ELF-1 (cell line): Measurements from ENCODE around the gene HOXA11.

Experiments used
- DNase-seq: peaks from one replicate; pipeline ENCODE4 v3.0.0-alpha.2; 2016; ENCODE audit warnings: low read depth, low spot score

Gene HOXA11

DNA sequence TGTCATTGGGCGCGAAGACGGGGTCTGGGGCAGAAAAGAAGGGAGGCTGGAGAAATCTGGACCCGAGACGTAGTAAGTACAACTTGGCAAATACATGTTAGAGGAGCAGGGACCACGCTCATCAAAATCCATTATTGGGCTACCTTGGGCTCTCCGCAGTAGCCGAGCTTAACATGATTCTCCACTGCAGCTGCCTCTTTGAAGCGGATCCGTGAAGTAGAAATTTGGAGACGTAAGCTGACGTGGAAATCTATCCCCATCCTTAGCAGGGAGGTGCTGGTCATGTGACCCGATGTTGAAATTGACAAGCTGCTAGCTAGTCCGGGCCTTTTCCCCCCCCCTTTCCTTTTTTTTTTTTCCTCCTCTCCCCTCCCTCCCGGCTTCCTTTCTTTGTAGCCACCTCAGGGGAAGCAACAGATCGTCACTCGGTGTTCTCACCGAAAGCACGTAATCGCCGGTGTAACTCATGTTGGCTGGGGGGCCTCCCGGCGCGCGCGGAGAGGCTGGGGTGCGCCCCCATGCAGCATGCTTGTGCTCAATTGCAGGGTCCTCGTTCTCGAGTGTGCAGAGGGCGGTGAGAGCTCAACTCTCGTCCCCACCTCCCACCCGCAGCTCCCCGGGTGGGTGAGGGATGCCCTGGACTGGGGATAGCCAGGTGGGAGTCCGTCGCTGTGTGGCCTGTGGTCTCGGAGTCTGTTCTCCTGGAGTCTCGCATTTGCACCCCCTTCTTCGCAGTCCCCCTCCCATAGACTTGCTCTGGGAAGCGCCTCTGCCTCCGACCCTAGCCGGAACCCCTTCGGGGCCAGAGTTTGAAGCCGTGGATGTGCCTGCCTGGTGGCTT is at the start of gene HOXA11:
Gene HOXA11 (minus strand): TSS at position 220 of the 841 bp plus-strand sequence. CDS start 88 bp downstream, at position 132.
- peak; percentile 67 for DNase-seq

DNA sequence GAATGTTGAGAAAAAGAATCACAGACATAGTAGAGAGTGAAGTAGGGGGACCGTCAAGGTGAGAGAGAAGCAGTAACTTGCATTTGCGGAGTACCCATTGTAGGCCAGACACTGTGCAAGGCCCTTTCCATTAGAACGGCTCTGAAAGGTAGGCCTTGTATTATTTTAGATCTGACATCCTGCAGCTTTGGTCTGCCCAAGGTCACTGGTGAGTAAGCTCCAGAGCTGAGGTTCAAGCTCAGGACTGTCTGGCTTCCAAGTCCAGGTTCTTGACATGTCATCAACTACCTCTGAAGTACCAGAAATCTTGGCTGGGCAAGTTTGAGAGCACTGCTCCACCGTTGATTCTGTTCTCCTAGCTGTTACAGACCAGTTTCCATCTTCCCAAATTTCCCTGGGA is 44.4 kb upstream of the HOXA11 start:
- no peak for DNase-seq

DNA sequence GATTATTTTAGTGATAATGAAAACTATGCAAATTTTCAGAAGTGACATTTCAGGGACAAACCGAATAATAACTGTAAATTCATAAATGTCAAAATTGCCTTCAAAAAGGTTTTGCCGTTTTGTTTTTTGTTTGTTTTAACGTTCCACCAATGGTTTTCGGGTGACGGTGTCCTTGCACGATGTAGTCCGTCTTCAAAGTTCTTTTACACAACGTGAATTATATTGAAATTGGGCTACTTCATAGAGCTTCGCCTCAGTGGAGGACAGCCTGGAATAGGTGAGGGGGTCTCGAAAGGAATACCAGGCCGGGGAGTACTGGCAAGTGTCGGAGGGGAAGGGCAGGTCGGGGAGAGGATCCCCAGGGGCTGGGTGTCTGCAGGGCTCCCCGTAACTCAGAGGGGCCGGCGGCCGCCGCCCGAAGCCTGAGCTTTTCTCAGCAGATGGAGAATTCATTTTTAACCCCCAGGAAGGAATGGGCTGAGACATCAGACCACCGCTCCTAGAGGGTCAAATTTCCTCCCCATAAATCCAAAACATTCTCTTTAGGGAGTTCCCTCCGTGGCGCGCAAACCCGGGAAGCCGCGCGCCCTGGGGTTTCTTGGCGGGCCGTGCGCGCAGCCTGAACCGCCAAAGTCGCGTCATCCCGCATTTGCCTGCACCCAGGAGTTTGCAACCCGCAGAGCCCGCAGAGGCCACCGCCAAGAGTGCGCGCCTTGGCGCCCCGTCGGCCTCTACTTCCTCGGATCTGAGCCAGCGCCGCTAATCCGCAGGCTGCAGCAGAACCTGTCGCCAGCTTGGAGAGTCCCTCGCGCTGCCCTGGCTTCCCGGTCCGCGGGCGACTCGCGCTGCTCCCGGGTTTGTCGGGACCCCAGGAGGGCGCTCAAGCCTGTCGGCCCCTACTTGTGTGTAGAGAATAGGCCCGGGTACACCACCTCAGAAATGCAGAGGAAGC is 40.2 kb upstream of the HOXA11 start:
- DNase-seq: peak; percentile 55

DNA sequence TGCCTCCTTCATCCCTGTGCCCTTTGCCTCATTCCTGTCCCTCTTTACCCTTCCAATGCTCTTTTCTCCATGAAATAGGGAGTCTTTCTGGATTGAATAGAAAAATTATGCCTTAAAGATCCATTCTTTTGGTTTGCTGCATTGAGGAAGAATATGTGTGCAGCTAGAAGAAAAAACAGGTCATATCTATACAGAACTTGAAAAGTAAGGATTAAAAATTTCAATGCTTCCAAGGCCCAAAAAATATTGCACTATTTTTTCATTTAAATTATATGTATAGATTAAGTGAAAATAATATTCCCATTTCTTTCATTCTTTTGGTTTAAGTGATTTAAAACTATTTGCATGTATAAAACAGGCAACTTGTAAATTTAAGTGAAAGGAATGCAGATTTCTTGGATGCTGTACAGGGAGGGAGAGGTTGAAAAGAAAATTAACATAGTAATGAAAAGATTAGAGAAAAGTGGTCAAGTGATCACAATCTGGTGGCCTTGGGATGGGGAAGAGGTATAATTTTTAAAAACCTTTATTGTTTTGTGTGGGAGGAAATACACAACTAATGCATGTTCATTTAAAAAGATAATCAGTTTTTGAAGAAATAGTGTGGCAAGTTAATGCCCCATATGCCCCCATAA is 39.0 kb upstream of the HOXA11 start:
- no peak for DNase-seq

DNA sequence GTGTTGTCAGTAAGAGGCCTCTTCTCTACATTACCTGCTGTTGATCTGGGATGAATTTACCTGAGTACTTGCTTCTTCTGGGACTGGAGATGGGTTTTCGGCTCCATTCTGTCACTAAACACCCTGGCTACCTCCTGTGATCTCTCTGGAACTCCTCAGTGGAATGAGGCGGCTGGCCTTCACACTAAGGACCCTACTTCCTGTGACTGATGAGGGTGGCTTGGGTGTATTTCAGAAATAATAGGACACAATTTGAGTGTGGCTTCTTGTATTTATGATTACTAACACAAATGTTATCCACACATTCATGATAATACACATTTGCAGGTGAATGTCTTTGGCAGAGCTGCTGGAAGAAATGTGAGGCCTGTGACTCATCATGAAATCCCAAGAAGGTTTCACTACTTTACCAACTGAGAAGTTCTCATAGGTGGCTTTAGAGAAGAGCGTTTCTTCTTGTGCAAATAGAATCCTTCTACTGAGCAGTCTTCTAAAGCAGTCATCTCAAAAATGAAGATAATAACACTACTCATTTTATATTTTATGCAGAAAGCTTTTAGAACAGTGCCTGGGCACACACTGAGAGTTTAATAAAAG is 36.3 kb upstream of the HOXA11 start:
- no peak for DNase-seq

DNA sequence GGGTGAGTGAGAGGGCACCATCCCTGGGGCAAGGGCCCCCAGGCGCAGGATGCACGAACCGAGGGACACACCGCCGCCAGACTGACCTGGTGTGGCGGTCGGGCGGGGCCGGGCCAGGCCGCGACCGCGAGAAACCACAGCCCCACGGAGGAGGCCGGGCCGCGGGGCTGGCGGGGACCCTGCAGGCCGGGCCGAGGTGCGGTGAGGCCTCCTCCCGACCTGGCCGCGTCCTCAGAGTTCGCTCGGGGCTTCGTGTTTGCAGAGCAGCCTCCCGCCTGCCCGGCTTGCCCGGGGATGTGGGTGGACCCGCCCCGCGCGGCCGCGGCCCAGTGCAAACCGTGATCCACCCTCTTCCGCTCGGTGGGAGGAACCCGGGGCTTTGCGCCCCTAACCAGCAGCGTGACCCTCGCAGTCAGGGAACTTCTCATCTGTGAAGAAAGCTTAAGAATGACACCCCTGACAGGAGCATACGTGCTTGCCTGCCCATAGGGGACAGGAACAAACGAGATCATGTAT is 35.5 kb upstream of the HOXA11 start:
- no peak for DNase-seq

DNA sequence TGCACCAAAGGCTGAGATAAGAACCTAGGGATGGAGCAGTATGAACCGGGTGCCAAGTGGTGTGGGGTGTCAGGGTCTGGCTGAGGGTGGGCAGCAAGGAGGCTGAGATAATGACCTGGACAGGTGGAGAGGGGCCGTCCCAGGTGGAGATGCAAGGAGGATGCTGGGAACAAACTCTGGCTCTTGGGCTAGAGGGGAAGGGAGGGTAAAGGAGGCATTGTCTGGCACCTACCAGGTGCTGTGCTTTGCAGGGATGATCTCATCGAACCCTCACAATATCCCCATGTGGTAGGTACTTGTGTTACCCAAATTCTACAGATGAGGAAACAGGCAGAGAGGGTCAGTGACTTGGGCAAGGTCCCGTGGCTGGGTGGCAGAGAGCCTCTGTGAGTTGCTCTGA is 34.8 kb upstream of the HOXA11 start:
- DNase-seq: no peak

DNA sequence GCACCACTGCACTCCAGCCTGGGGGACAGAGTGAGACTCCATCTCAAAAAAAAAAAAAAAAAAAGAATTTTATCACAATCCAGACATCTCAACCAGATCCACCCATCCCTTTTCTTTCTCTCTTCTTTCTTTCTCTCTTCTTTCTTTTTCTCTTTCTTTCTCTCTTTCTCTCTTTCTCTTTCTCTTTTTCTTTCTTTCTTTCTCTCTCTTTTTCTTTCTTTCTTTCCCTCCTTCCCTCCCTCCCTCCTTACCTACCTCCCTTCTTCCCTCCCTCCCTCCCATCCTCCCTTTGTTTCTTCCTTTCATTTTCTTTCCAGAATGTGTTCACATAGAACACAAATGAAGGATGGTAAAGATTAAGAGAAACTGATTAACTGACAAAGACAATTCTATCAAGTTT is 32.9 kb upstream of the HOXA11 start:
- DNase-seq: no peak

DNA sequence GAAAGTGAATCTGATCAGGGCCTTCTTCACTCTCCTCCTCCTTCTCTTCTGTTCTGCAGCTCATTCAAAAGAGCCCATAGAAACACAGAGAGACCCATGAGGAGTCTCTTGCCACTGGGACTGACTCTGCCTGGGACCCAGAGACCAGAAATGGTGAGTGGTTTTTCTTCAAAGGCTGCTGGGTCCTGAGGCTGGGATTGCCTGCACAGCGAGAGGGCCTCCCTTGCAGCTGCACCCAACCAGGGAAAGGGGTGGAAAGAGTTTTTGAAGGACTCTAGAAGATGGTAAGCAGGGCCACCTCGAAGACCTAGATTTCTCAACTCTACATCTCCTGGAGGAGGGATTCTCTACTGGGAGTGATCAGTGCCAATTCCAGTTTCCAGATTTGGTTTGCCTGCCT is 30.3 kb upstream of the HOXA11 start:
- no peak for DNase-seq

DNA sequence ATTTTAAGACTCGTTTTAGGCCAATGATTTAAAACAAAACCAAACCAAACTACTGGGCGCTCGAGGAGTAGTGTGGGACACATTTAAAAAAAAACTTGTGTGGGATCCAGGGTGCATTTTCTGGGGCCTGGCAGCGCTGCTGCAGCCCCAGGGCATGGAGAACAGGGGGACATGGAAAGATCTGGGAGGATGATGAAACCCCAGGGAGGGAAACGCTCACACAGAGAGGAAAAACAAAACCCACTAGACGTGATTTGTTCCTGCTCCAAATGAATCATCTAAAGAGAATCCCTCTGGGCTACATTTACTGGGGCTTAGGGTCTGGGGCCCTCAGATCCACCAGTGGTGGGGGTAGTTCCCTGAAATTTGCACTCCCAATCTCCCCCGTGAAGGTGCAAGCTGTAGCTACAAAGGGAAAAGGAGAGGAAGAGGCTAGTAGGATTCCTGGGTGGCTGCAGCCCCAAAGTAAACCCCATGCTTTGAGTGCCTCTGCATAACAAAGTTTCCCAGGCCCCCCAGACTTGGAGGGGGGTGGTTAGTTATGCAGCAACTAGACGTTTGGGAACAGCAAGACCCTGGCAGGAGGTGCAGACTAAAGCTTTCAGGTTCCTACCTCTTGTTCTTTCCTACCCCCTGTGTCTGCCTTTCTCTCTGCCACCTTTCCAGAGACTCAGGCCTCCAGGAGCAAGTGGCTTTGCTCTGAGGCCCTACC is 29.4 kb upstream of the HOXA11 start:
- DNase-seq: no peak

DNA sequence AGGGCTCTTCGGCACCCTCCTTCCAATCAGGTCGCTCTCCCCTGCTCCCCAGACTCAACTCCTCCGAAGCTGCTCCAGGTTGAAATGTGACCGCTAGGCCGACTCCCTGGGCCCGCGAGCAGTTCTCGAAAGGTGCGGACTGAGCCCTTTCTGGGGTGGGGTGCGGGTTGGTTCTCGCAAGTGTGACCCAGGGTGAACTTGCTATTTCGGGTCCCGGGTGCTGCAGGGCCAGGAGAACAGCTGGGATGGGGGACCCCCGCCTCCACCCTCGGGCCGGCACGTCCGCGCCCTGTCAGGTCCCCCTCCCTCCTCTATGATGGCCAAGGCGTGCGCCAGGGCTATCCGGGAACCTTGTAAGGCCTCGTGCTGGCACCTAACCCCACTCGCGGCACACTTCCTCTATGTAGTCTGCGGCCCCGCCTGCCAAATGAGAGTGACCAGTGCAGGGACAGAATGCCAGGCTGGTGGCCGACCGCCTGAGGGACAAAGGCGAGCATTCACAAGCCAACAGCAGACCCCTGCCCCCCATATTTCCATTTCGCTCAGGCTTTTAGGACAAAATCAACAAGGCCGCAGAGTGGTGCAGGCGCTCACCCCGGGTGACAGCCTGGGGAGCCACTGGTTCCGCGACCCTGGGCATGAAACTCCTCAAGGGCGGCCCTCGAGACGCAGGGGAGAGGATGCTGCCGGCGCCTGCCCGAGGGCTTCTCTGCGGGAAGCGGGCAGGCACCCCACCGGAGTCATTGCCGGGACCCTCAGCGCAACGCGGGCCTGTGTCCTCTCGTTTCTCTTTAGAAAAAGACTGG is 28.6 kb upstream of the HOXA11 start:
- peak; percentile 46 for DNase-seq

DNA sequence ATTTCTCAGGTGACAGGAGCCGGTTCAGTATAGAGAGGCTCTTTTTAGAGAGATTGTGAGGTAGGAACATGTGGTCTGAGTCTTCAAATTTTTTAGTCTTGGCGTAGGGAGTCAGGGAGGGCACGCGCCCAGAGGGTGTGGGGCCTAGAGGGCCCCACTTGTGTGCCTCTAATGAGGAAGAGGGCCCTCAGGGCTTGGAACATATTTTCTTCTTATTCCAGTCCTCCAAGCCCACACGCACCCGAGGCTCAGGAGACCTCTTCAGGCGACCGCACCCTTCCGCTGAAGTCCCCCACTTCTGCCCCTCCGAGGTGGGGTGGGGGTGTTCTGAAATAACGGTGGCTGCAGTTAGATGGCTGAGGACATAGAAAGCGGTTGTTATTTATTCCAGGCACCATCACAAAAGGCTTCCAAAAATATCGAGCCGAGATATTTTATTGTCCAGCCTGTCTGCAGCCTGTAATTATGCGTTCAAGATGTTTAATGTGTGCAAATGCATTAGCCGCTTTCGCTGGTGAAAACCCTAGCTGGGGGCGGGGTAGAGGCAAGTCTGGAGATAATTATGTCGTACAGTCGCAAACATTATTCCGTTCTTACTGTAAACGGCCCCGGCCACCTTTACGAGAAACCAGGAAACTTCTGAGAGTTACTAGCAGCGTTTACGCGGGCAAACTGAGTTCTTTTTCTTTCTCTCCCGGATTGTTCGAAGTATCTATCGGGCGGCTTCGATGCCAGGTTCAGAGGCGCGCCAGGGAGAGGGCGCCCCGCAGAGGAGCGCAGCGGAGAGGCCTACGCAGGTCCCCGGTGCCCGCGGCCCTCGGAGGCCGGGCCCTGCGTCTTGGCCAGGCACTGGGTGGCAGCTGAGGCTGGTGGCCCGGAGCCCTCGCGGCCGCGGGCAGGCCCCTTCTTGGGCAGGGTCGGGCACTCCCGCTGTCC is 27.7 kb upstream of the HOXA11 start:
- DNase-seq: peak; percentile 46

DNA sequence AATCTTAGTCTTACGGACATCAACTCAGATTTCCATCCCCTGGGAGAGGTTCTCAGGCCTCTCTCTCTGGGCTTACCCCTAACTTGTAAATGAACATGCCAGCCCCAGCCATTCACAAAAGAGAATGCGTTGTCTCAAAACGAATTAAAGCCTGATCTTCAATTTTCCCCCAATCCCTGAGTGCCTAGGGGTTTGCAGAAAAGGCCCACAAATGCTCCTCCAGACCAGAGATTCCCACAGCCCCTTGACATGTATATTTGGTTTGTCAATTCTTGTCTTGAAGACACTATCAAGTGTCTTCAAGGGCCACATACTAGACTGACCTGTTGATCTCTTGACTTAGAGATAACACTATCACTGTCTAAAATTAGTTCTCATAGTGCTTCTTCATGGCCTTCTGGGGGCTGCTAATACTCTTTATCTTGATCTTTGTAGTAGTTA is 26.8 kb upstream of the HOXA11 start:
- no peak for DNase-seq

DNA sequence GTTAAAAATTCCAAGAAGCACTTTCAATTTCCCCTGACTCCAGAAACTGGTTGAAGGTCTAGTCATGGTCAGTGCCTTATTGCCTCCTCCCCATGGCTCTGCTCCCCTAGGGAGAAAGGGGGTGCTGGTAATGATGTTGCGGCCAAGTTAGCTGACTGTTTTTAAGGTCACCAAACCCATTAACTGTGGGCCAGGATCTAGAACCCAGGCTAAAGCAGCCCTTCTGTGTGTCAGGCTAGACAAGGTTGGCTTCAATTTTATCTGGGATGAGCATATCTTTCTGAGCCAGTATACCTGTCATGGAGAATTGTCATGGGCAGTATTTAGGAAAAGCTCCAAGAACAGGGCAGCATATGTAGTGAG is 26.0 kb upstream of the HOXA11 start:
- no peak for DNase-seq

DNA sequence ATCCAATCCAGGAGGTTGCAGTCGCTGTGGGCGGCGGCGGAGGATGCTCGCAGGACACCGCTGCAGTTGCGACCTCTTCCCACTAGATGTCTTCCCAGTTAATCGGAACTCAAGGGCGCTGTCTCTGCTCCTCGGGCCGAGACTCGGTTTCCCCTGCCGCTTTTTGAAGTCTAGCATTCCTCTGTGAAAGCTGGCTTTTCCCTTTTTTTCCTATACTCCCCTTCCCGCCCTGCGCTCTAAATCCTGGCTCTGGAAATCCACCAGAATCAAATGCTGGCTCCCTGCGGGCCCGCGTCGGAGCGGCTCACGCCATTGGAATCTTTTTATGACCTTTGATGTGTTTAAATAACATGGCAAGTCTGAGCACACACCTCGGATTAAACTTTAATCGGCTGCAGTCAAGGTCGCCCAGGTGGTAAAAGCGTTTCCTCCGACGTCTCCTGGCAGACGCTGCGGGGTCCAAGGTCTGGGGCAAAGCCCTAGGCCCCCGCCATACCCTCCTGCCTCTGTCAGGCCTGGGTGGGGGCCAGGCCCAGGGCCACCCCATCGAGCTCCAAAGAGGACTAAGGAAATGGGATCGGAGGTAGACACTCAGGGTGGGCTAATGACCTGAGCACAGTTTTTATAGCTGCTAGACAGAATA is 25.5 kb upstream of the HOXA11 start:
- DNase-seq: peak; percentile 85

DNA sequence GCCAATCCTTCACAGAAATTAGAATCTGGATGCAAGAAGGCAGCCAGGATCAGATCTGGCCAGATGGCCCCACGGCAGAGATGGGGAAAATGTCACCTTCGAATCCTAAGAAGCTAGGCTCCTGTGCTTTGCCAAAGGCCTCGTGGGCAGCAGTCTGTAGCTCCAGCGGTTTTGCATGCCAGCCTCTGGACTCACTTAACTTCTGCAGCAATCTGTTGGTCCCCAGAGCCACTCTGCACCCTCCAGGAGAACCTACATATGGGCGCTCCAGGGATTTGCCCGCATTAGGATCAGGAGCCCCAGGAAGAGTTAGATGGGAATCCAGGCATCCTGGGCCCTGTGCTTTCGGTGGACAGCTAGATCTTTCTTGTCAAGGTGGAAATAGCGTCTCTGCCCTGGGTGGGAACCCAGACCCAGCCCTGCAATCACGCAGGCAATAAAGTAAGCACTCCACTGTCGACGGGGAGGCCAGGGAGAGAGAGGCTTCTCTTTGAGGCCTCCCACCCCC is 25.0 kb upstream of the HOXA11 start:
- no peak for DNase-seq

DNA sequence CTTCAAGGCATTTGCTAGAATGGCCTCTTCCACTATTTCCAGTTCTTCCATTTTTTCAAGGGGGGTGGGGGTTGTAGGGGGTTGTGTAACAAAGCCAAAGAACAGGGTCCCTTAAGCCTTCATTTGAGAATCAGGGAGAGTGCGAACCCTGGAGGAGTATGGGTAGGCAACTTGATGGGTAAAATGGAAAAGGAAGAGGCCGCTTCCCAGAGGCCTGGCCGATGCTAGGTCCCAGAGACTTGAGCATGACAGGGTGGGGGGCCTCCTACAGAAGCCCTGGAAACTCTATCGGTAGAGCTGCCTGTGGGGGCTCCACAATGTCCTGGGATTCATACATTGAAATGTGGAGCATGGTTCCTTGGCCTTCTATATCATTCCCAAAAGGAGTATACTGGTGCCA is 24.0 kb upstream of the HOXA11 start:
- no peak for DNase-seq

DNA sequence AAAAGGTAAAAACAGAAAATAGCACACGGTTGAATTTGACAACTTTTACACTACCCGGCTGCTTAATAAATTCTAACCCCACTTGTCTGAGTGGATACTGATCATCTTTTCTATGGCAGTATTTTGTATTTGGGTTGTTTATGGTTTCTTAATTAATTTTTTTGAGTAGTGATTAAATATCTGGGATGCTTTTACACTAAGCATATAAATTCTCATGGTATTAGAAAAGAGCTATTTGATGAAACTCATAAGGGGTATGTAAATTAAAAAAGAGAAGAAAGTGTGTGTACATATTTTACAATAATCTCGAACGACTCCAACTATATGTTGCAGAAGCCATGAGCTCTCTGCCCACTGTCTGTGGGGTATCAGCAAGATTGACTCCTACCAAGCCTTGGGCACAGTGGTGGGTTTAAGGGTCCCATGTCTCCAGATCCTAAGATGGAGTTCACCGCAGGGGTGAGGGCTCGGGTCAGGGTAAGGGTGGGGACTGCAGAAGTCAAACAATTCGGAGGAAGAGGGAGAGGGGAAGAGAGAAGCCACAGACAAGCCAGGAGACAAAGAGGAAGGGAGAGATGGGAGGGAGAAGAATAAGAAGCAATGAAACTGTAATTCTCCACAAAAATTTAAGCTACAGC is 22.4 kb upstream of the HOXA11 start:
- no peak for DNase-seq
